ENCODE data around the gene MMP15. TPM values are rescaled to one million over a fixed set of nuclear protein-coding genes. Genes with fewer than 3 reads are reported as not detected.

Gene MMP15
- total RNA-seq, 6 experiments from 2014 or later = 0.82 to 4.1 (median 1.1) TPM

DNA sequence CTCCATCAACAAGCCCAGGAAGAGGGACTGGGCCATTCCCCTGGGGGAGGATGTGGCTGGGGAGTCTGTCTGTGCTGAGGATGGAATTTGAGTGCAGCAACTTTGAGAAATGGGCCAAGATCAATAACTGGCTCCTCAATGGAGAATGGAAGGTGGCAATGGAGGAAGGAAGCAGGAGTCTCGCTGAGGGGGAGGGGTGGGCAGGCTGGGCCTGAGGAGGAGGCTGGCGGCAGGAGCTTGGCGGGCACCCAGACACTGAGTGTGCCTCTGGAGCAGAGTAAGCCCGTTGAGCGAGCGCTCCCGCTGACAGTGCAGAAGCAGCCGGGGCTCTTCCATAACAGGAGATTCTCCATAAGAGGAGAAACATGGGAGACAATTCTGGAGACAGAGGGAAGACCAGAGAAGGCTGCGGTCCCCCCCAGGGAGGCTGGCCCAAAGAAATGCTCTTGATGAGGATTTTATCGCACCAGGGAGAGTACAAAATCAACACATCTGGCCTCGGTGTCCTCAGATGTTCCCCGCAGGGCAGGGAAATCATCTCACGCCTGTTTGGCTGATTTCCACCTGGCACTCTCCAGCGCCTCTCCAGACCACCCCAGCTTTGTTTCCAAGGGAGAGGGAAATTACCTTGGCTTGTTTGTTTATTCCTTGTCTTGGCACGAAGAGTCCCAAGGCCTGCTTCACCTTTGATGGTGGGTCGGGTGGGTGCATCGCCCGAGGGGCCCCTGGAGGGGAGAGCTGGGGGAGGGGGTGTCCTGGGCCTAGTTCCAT is 2.8 kb upstream of the MMP15 start:
- H3K36me3 Mint-ChIP-seq (ENCODE audit: low read depth) = no peaks in the 10 kb centered on the region

DNA sequence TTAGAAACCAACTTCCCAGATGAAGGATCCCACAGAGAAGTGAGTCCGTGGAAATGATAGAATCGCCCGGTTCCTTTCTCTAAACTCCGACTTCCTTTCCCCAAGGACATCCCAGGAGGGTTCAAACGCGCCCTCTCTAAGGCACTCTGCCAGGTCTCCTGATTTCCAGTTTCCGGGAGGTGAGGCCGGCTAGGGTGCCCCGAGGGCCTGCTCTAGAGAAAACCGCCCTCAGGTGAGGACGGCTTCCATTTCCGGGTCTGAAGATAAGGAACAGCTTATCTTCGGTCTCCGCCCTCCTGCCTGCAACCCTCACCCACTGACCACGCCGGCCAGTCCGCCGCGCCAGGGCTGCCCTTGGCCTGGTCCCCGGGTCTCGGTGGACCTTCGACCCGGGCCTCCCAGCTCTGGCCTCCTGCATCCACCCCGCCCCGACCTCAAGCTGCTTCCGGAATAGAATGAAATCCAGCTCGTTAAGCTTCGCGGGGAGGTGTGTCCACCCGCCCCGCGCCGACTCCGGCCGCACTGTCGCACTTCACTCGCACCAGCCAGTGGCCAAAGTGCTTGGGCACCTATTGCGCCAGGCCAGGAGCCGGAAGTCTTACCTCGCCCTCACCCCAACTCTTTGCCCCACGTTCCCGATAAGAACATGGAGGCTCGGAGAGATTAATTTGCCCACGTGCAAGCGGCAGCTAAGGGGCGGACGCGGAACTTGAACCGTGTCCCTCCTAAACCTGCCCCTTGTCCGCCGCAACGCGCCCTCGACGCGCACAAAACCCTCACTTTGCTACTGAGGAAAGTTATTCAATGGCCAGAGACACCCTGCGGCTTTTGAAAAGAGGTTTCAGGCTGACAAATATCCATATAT is 836 bp upstream of the MMP15 start:
- Mint-ChIP-seq H3K9me3 (no peaks in the 10 kb centered on the region), H3K27me3 (ENCODE audit: insufficient read depth) (peaks cover 16% of the 10 kb centered on the region), H3K36me3 (ENCODE audit: low read depth) (no peaks in the 10 kb centered on the region), H3K4me1 (ENCODE audit: low read depth) (peaks cover 24% of the 10 kb centered on the region), H3K27ac (no peak overlapping the region), H3K4me3 (peak overlapping the region; percentile 72)
- no peak for TF ChIP-seq CTCF (IDR thresholded peaks at IDR 0.05)
- DNase-seq = no peak

More for the DNA sequence above, 2.8 kb upstream of the MMP15 start:
- peak overlapping the region; percentile 23; the same call in 1 of the 2 replicates for H3K27ac Mint-ChIP-seq
- H3K27me3 Mint-ChIP-seq (ENCODE audit: insufficient read depth) = peaks cover 5% of the 10 kb centered on the region
- H3K4me3 Mint-ChIP-seq = peak overlapping the region; percentile 60
- H3K9me3 Mint-ChIP-seq = no peaks in the 10 kb centered on the region
- peak; percentile 62 for DNase-seq
- H3K4me1 Mint-ChIP-seq (ENCODE audit: low read depth) = peaks cover 24% of the 10 kb centered on the region
- TF ChIP-seq CTCF (IDR thresholded peaks at IDR 0.05) = no peak

GRCh38 chr16:58026139-58026704 is 668 bp downstream of the MMP15 start:
- no peak for DNase-seq
- no peak for TF ChIP-seq CTCF (IDR thresholded peaks at IDR 0.05)
- peaks cover 17% of the 10 kb centered on the region for H3K27me3 Mint-ChIP-seq (ENCODE audit: insufficient read depth)
- H3K27ac Mint-ChIP-seq = no peak overlapping the region
- no peaks in the 10 kb centered on the region for H3K36me3 Mint-ChIP-seq (ENCODE audit: low read depth)
- H3K4me3 Mint-ChIP-seq = no peak overlapping the region
- peaks cover 24% of the 10 kb centered on the region for H3K4me1 Mint-ChIP-seq (ENCODE audit: low read depth)
- no peaks in the 10 kb centered on the region for H3K9me3 Mint-ChIP-seq

DNA sequence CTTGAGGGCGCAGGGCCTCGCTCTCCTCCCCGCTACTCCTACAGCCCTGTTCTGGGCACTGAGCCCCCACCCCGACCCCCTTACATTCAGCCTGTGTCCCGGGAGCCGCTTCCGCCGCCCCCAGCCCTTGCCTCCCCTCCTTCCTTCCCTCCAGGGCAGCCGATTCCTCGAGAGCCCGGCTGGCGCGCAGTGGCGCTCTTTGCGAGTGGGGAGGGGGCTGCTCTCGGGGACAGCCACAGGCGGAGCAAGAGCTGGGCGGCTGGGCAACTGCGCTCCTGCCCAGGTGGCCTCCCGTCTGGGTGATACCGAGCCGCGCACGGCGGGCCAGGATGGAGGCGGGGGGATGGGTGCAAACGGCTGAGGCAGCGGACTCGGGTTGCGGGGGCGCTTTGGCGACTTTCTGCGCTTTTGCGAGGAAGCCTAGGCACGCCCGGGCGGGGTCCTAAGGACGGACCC is 1.2 kb downstream of the MMP15 start:
- Mint-ChIP-seq H3K27ac (no peak overlapping the region), H3K4me1 (ENCODE audit: low read depth) (peaks cover 24% of the 10 kb centered on the region), H3K9me3 (no peaks in the 10 kb centered on the region), H3K4me3 (no peak overlapping the region), H3K36me3 (ENCODE audit: low read depth) (no peaks in the 10 kb centered on the region), H3K27me3 (ENCODE audit: insufficient read depth) (peaks cover 17% of the 10 kb centered on the region)
- no peak for TF ChIP-seq CTCF (IDR thresholded peaks at IDR 0.05)
- DNase-seq = no peak

DNA sequence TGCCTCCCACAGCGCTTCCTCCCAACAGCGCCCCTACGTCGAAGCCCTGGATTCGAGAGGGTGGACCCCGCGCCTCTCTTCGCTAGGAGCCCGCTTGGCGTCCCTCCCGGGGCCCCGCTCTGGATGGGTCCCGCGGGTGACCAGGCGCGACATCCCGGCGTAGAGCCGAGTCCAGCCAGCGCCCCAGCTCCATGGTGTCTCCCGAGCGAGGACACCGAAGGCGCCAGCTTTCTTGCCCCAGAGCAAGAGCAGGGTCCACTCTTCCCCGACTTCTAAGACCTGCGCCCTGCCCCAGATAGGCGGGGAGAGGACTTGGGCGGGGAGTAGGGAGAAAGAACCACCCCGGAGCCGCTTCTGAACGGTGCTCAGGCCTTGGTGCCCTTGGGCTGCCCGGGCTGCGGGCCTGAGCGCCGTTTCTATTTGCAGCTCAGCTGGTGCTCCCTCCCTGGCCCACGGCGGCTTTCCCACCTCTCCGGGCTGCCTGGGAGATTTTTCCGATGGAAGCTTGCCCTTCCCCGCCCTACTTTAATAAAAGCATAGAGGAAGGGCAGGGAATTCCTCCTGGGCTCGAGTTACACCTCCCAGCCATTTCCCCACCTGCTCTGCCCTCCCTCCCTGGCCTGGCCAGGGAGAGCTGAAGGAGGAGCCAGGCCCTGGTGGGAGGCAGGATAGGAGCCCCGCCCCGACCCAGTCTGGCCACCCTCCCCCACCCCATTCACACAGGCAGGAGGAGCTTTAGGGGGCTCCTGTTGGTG is 1.8 kb downstream of the MMP15 start:
- Mint-ChIP-seq H3K27ac (no peak overlapping the region), H3K36me3 (ENCODE audit: low read depth) (no peaks in the 10 kb centered on the region), H3K9me3 (no peaks in the 10 kb centered on the region), H3K4me3 (no peak overlapping the region), H3K4me1 (ENCODE audit: low read depth) (peaks cover 19% of the 10 kb centered on the region), H3K27me3 (ENCODE audit: insufficient read depth) (peaks cover 17% of the 10 kb centered on the region)
- TF ChIP-seq CTCF (IDR thresholded peaks at IDR 0.05) = no peak
- no peak for DNase-seq
